ENCODE data around the gene ZNF608. TPM values are rescaled to one million over a fixed set of nuclear protein-coding genes. Genes with fewer than 3 reads are reported as not detected.

Gene ZNF608
- total RNA-seq, 1 donor from 2014 or later: 29.6 TPM

DNA sequence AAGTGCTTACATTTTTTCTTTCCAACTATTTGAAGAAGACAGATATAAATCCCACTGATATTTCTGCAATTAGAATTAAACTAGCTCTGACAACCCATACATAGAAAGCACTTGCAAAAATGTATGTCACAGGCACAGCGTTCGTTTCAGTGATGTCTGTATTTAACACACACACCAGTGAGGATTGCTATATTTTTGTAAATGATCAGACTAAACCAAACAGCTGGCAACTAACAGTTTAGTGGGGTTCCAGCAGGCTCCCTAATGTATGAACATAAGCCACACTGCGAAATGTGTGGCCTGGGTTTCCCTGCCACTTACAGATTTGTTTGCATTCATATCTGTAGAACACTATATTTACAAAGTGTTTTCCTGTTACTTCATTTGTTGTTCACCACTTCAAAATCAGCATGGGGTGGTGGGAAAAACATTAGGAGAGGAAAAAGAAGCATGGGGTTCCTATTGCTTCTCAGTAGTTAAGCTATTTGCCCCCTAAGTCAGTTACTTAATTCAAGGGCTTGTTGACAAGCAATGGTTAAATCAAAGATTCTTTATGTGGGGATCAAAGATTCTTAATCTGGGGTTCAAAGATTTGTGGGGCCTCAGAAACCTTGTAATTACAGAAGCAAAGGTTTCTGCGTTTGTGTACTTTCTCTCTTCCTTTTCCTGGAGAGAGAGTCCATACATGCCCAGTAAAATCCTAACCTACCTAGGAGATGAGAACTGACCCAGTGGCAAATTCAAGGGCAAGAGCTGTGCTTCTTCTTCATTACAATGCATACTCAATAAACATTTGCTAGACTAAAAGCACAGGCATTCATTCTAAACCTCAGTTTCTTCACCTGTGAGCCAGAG is 27.1 kb downstream of the ZNF608 start:
- no peak for DNase-seq (ENCODE audit: low spot score)

DNA sequence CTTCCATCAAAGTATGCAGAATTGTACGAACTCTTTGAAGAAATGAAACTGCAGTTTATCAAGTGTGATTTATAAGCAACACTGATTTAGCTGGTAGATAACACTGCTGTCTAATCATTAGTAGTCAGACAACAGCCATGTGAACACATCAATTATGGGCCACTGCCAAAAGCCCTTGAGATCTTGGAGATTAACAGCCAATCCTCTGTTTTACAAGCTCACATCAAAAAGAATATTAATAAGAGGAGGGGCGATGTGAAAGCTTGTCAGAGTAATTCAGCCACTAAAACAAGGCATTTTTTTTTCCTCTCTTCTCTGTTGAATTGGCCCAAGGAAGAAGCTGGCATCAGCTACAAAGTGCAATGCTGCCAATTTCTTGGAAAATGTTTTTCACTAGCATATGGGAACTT is 28.1 kb downstream of the ZNF608 start:
- no peak for DNase-seq (ENCODE audit: low spot score)

DNA sequence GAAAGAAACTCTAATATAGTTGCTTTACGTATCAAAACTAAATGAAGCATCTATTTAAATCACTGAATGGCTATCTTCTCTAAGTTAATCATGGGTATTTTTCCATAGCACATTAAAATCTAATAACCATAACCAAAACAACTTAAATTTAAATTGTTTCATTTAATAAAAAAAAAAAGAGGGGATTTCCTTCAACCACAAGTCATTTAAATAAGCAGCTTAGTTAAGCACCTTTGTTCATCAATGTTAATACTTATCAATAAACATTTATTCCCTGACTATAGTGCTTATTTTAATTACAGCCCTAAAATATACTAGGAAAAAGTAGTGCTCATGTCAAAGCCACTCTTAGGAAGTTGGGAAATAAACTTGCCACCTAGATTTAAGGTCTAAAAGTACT is 30.3 kb downstream of the ZNF608 start:
- DNase-seq (ENCODE audit: low spot score): no peak

DNA sequence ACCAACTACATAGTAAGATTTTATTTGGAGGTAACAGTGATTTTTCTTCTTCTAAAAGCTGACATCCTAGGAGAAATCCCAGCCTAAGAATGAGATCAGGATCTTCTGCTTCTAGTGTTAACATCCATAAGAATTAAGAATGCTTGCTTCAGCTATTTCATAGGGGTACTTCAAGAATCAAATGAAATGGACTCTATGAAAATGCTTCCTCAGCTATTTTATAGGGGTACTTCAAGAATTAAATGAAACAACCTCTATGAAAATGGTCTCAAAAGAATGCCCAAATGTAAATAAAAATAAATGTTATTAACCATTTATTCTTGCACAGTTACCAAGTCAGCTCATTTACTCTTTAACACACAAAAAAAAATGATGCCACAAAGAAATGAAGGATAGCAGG is 31.5 kb downstream of the ZNF608 start:
- no peak for DNase-seq (ENCODE audit: low spot score)

DNA sequence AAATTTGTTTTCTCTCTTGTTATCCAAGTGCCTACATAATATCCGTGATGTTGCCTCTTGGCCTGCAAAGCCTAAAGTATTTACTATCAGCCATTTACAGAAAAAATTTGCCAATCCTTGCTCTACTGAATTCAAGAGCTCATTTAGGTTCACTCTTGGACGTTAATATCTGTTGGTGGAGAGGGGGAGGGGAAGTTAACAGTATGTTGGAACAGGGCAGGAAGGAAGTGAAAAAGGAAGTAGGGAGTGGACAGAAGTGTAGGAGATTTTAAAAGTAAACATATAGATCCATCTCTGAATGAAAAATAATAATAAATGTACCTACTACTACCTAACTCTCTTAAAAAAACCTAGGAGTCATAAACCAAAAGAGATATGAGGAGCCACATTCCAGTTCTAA is 32.8 kb downstream of the ZNF608 start:
- DNase-seq (ENCODE audit: low spot score): no peak

DNA sequence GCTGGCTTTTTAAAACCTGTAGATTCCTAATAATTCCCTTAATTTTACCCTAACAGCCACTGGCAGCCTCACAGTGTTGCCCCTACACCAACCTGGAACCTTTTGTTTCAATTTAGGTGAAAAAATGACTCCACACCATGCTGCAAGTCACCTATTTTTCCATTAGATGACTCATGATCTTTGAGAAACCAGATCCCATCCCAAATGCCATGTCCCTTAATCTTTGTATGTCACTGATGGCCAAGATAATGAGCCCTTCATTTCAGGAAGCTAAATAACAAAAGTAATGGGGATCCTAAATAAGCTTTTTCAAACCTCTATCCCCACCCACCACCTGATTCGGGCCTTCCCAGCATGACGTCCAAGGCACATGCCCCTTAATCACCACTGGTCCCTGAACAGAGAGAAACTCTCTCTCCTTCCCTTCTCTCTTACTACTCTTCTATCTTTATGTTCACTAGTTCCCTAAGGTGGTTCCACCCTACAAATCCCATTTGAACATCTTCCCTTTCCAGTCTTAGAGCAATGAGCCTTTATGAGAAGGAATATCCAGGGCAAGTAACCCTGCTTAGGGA is 33.6 kb downstream of the ZNF608 start:
- DNase-seq (ENCODE audit: low spot score): no peak

DNA sequence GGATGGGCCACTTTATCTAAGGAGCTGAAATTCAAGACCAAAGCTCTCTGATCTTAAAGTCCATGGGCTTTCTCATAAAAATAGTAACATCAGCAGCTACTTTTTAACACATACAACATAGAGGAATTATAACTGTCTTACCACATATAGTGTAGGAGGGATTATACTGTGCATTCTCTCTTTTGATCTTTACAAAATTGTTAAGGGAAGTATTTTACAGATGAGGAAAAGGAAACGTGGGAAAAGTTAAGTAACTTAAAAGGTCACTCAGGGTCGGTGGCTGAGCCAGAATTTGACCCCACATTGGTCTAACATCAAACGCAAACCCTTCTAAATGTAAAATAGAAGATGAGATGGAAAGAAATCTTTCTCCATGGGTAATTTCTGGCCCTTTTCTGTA is 38.4 kb downstream of the ZNF608 start:
- no peak for DNase-seq (ENCODE audit: low spot score)

DNA sequence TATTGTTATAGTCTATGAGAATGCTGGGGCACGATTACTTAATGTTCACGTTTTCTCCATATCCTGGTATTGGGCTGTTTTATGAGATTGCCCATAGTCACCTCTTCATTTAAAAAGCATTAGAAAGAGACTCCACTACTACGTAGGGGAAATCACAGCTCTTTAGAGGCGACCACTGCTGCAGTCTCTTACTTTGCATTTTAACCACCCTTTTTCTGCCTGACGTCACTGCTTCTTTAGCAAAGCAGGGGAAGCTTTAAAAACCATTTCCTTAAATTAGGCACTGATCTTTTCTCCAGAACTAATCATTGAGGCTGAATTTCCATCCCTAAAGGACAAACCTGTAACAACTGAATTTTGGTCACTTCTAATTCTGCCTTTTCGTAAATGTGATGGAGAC is 38.9 kb downstream of the ZNF608 start:
- DNase-seq (ENCODE audit: low spot score): no peak

DNA sequence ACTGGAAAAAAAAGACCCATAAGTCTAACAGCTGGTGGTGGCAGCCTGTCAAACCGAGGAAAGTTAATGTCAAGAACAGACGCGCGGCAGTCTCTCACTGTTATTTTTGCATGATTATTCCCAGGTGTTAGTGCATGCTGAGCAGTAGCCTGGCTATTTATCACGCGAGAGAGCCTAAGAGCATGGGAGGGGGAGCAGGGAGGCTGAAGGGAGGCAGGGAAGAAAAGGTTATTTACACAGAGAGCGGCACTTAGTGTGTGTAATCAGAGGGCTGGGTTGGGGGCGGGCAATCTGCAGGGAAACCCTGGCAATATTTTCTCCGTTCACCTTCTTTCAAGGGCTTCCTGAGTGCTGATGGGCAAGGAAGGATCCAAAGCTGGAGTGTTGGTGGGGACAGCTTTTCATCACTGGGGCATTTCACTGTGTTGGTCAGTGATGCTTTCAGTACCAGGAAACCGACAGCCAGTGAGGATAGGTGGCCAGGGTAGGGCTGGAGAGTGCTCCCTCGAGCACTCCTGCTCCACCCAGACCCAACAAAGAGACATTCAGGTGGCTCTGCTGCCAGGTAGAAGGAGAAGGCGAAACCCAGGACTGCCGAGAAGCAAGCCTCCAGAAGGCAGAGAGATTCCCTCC is 39.6 kb downstream of the ZNF608 start:
- no peak for DNase-seq (ENCODE audit: low spot score)

DNA sequence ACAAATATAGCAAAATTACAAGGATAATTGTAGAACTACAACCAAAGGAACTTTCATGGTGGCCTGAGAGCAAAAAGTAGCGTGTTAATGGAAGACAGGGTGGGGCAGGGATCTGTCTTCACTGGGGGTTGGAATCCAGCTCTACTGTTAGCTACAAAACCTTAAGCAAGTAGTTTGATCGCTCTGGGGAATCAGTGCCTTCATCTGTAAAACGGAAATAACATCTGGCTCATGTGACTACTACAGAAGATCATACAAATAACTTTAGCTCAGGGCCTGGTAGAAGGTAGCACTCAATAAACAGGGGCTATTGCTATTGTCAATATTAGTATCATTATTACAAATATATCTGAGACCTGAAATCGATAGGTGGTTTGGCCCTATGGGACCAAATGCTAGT is 40.4 kb downstream of the ZNF608 start:
- DNase-seq (ENCODE audit: low spot score): no peak

DNA sequence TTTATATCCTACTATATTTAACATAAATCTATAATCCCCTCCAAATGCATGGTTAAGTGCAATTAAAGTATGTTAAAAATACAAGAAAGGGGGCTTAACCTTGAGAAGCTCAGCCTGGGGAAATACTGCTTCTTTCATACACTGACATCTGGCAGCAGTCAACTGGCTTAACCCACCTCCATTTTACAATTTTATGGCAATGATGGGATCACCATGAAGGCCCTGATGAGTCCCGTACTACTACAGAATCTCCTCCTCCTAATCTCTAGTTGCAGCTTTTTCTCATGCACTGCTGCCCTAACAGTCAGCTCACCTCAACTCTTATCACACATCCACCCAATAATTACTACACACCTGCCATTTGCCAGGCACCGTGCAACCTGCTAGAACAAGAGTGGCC is 40.9 kb downstream of the ZNF608 start:
- DNase-seq (ENCODE audit: low spot score): no peak

DNA sequence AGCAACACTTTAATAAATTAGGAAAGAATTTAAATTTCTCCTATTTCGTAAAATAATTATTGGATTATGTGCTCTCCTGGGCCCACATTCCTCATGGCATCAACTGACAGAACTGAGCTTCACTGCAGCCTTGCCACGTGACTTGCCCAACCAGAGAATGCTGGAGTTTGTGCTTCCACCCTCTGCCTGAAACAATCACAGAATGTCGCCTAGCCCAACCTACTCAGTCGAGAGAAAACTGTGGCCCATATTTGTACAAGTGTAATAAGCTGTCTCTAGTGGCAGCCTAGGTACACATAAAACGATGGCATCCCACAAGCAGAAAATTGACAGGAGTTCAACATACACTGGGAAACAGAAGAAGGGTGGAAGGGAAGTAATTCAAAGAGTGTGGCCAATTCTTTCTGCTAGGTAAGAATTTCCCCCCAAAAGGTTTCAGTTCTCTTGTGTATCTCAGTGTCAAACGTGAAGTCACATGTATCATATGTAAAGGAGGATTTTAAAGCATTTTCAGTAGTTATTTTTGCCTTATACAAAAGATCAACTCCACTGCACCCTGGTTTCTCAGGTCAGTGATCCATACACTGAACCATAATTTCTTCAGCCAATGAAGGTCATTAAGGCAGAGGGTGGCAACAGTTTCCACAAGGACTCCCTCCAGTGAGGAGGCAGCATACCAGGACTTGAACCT is 41.7 kb downstream of the ZNF608 start:
- DNase-seq (ENCODE audit: low spot score): no peak

DNA sequence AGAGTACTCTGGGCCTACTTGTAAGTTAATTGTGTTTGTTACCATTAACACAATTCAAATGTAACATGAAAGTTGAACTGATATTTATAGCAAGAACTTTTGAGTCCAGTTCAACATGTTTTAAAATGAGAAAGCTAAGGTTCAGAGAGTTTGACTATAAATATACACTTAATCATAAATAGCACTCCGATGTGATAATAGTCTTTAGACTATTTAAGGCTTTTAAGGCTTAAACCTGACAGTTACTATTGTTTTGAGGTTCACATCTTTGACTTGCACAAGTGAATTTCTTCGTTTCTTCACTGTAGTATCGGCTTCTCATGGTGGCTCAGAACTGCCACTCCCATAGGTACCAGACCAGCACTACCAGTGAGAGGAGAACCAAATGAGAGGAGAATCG is 42.4 kb downstream of the ZNF608 start:
- no peak for DNase-seq (ENCODE audit: low spot score)

DNA sequence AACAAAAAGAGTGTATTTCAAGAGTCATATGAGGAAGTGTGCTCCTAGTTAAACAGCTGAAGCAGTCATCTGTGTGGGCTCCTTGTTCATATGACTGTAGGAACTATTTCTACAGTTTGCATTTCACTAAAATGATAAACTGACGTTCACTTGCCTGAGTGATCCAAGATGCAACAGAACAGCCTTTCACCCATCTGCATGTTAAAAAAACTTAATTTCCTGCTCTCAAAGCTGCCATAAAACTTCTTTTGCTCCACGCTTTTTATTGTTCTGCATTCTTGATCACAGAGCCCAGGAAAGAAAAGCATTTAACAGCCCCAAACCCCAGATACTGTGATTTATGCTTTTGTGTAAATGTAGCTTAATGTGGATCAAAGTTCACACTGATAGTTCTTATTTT is 43.9 kb downstream of the ZNF608 start:
- no peak for DNase-seq (ENCODE audit: low spot score)

DNA sequence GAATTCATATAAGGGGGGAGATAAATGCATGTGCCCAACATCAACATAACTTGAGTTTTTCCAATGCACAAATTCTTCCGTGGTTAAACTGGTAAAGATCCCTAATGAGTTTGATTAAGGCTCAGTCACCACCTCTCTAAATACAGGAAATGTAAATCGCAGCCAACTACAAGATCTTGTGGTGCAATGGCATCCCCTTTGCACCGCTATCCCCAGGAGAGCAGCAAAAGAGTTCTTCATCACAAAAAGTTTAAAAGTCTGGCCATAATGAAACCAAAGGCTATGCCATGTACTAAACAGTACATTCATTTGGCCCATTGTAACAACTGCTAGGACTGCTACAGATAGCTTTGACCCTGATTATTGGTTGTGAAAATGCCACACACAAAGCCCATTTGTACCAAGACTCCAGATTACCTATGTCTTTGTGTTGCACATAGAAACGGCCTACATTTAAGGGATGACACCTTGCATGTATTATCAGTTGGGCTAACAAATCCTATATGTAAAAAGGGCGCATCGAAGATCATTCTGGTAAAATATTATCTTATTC is 44.5 kb downstream of the ZNF608 start:
- DNase-seq (ENCODE audit: low spot score): no peak

DNA sequence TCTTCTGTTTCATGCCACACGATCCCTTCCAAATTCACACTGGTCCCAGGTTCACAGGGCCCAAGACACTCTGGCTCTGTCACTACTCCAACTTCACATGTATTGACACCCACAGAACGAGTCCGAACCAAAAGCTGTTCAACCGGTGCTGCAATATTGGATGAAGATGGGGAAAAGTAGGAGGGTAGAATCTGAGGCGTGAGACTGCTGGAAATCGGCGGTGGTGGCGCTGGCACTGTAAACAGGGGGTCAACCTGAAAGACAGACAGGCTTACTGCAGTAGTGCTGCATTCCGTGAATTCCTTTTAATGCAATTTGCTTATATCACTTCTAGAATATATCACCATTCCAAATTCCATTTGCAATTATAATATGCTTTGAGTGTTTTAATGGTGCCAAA is 45.4 kb downstream of the ZNF608 start:
- no peak for DNase-seq (ENCODE audit: low spot score)

DNA sequence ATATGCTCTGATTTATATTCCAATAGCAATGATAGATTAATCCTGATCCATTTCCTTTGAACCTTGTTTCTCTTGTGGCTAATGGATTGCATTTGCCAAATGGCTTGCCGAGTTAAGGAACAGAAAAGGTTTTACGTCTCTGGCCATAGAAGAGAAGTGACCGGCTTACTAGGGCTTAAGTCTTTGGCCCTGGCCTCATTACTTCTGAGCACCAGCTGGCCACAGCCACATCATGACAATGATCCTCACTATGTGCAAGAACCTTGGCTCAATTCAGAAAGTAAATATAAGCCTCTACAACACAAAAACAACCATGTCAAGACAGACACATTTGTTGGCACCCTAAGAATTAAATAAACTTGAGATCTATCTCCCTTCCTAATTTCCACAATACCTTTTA is 46.1 kb downstream of the ZNF608 start:
- DNase-seq (ENCODE audit: low spot score): no peak

DNA sequence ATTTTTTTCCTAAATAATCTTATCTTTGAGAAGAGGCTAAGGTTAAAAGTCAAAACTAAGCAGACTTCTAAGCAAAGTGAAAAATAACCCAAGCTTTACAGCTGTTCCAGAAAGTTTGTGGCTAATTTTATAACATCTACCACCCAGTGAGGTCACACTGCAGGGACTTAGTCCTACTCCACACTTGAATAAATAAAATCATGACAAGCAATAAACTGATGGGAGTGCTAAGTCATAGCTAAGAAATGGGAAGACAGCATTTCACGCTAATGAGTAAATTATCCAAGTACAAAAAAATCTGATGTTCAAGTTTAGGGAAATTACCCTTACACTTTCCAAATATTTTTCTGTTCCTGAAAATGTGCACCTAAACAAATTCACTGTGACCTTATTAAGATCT is 47.7 kb downstream of the ZNF608 start:
- DNase-seq (ENCODE audit: low spot score): no peak

DNA sequence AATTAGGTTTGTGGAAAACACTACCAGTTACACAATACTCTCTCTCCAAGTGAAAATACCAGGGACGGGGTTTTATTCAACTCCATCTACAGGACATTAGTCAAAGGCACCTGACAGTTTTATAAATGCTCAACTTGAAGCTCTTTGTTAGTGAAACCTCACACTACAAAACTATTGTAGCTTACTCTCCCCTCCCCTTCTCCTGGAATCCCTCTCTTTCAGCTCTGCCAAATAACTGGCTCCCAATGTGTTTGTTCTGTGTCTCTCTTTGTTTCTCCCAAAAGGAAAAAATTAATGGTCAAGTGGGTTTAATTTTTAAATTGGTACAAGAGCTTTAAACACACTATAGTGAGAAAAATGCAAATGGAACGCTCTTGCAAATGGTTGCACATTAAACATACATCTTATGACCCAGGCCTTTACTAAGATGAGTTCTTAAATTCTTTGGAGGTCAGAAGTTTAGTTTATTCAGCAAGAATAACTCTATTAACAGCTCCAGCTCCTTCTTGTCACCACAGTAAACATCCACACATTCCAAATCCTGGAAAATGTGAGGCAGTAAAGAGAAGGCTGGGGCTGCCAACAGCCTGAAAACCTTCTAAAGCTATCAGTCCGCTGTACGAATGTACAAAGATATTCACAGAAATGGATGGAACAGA is 48.4 kb downstream of the ZNF608 start:
- DNase-seq (ENCODE audit: low spot score): no peak

DNA sequence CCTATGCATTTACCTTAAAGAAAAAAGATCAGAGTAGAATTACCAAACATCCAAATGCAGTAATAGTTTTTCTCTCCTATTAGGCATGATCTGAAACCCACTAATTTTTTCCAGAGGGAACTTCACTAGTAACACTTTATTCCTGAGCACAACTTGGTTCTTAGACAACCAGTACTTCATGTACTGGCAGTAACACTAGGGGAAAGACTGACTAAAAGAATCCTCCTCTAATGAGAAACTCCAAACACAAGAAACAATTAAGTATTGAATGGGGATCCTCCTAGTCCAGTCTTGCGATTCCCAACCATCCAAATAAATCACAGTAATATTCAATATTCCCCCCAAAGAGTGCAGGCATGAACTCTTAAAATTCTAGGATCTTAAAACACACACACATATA is 48.9 kb downstream of the ZNF608 start:
- no peak for DNase-seq (ENCODE audit: low spot score)

DNA sequence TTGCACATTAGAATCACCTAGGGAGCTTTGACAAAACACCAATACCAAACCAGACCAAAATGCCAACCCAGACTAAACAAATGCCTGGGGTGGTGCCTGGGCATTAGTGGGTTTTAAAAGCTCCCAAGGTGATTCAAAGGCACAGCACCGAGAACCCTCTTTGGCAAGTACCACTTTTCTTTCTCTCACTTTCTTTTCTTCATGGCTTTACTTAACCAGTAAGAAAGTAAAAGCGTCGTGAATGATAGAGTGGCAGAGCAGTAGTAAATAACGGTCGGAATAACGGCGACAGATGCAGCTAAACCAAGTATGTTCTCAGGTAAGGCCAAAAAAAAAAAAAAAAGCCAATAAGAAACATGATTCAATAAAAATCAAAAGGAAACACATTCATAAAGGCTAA is 49.5 kb downstream of the ZNF608 start:
- no peak for DNase-seq (ENCODE audit: low spot score)

Data from ureter (tissue), 1 donor.